Rectal smooth muscle tissue (tissue), 1 donor: Measurements from ENCODE around the gene PRIMPOL.
"Not testable (repeated sequence)": the region's sequence is repeated elsewhere in the genome, so short reads cannot be mapped to it uniquely, and the experiment has no call there.

ENCODE experiments used
- H3K27ac ChIP-seq: one replicate; pipeline ENCODE4 v1.7.0; 2013; ENCODE audit warnings: low read depth, low read length, inconsistent platforms
- H3K27me3 ChIP-seq: one replicate; pipeline ENCODE4 v1.7.0; 2013; ENCODE audit warnings: low read length; ENCODE audit not compliant: control insufficient read depth, insufficient read depth
- H3K36me3 ChIP-seq: one replicate; pipeline ENCODE4 v1.7.0; 2013; ENCODE audit warnings: low read length; ENCODE audit not compliant: control insufficient read depth, insufficient read depth
- H3K4me1 ChIP-seq: one replicate; pipeline ENCODE4 v1.7.0; 2013; ENCODE audit warnings: low read length; ENCODE audit not compliant: control insufficient read depth, insufficient read depth
- H3K4me3 ChIP-seq: one replicate; pipeline ENCODE4 v1.7.0; 2013; ENCODE audit warnings: low read length
- H3K9ac ChIP-seq: one replicate; pipeline ENCODE4 v1.7.0; 2013; ENCODE audit warnings: low read length

Gene PRIMPOL

GRCh38 chr4:184621518-184621917, 28.0 kb upstream of the PRIMPOL start:
- H3K27ac ChIP-seq: no peak overlapping the region
- H3K4me1 ChIP-seq: no peaks in the 10 kb centered on the region
- H3K36me3 ChIP-seq: no peaks in the 10 kb centered on the region
- H3K9ac ChIP-seq: no peak overlapping the region
- H3K27me3 ChIP-seq: no peaks in the 10 kb centered on the region
- no peak overlapping the region for H3K4me3 ChIP-seq

- not testable (repeated sequence) for H3K4me3 ChIP-seq
Measured at GRCh38 chr4:184624504-184624903, 25.0 kb upstream of the PRIMPOL start.

GRCh38 chr4:184624972-184625554, 24.5 kb upstream of the PRIMPOL start:
- no peak overlapping the region for H3K4me3 ChIP-seq
- H3K36me3 ChIP-seq: peaks cover 6% of the 10 kb centered on the region
- no peak overlapping the region for H3K27ac ChIP-seq
- no peaks in the 10 kb centered on the region for H3K4me1 ChIP-seq
- H3K27me3 ChIP-seq: no peaks in the 10 kb centered on the region
- H3K9ac ChIP-seq: no peak overlapping the region

More at GRCh38 chr4:184624504-184624903, 25.0 kb upstream of the PRIMPOL start:
- H3K4me1 ChIP-seq, H3K27ac ChIP-seq, H3K27me3 ChIP-seq, H3K9ac ChIP-seq, H3K36me3 ChIP-seq: not testable (repeated sequence)

- H3K4me3 ChIP-seq, H3K27ac ChIP-seq, H3K9ac ChIP-seq, H3K27me3 ChIP-seq, H3K4me1 ChIP-seq: not testable (repeated sequence)
- peaks cover 13% of the 10 kb centered on the region for H3K36me3 ChIP-seq
Measured at GRCh38 chr4:184625783-184626596, 23.5 kb upstream of the PRIMPOL start.

- Histone ChIP-seq H3K4me3 (no peak overlapping the region), H3K27ac (no peak overlapping the region), H3K36me3 (peaks cover 13% of the 10 kb centered on the region), H3K4me1 (no peaks in the 10 kb centered on the region), H3K27me3 (no peaks in the 10 kb centered on the region), H3K9ac (no peak overlapping the region)
Measured at GRCh38 chr4:184628103-184628502, 21.4 kb upstream of the PRIMPOL start.

GRCh38 chr4:184632842-184633241, 16.7 kb upstream of the PRIMPOL start:
- H3K27ac ChIP-seq: no peak overlapping the region
- no peak overlapping the region for H3K4me3 ChIP-seq
- H3K9ac ChIP-seq: no peak overlapping the region
- H3K4me1 ChIP-seq: no peaks in the 10 kb centered on the region
- H3K36me3 ChIP-seq: peaks cover 22% of the 10 kb centered on the region
- H3K27me3 ChIP-seq: no peaks in the 10 kb centered on the region

GRCh38 chr4:184635381-184635780, 14.2 kb upstream of the PRIMPOL start:
- H3K27ac ChIP-seq: no peak overlapping the region
- peaks cover 2% of the 10 kb centered on the region for H3K4me1 ChIP-seq
- no peaks in the 10 kb centered on the region for H3K27me3 ChIP-seq
- H3K9ac ChIP-seq: no peak overlapping the region
- no peak overlapping the region for H3K4me3 ChIP-seq
- H3K36me3 ChIP-seq: peaks cover 22% of the 10 kb centered on the region

- Histone ChIP-seq H3K4me1 (peaks cover 2% of the 10 kb centered on the region), H3K4me3 (no peak overlapping the region), H3K27me3 (no peaks in the 10 kb centered on the region), H3K36me3 (peaks cover 18% of the 10 kb centered on the region), H3K9ac (no peak overlapping the region), H3K27ac (no peak overlapping the region)
Measured at GRCh38 chr4:184636144-184636543, 13.4 kb upstream of the PRIMPOL start.

- H3K4me1 ChIP-seq: peaks cover 2% of the 10 kb centered on the region
- peaks cover 18% of the 10 kb centered on the region for H3K36me3 ChIP-seq
- no peak overlapping the region for H3K27ac ChIP-seq
- H3K4me3 ChIP-seq: no peak overlapping the region
- no peaks in the 10 kb centered on the region for H3K27me3 ChIP-seq
- H3K9ac ChIP-seq: no peak overlapping the region
Measured at GRCh38 chr4:184636897-184637296, 12.6 kb upstream of the PRIMPOL start.

- H3K27me3 ChIP-seq: no peaks in the 10 kb centered on the region
- no peak overlapping the region for H3K27ac ChIP-seq
- H3K36me3 ChIP-seq: peaks cover 20% of the 10 kb centered on the region
- no peak overlapping the region for H3K4me3 ChIP-seq
- peaks cover 4% of the 10 kb centered on the region for H3K4me1 ChIP-seq
- H3K9ac ChIP-seq: no peak overlapping the region
Measured at GRCh38 chr4:184641022-184641421, 8.5 kb upstream of the PRIMPOL start.

- Histone ChIP-seq H3K27ac (no peak overlapping the region), H3K36me3 (peaks cover 16% of the 10 kb centered on the region)
Measured at GRCh38 chr4:184641451-184641850, 8.1 kb upstream of the PRIMPOL start.

GRCh38 chr4:184643731-184644130, 5.8 kb upstream of the PRIMPOL start:
- Histone ChIP-seq H3K9ac (no peak overlapping the region), H3K27ac (no peak overlapping the region), H3K4me1 (peaks cover 14% of the 10 kb centered on the region), H3K36me3 (peaks cover 7% of the 10 kb centered on the region), H3K4me3 (no peak overlapping the region), H3K27me3 (no peaks in the 10 kb centered on the region)

More at GRCh38 chr4:184641451-184641850, 8.1 kb upstream of the PRIMPOL start:
- no peak overlapping the region for H3K4me3 ChIP-seq
- H3K4me1 ChIP-seq: peaks cover 4% of the 10 kb centered on the region
- no peak overlapping the region for H3K9ac ChIP-seq
- no peaks in the 10 kb centered on the region for H3K27me3 ChIP-seq
